ENCODE results near the gene EVC2. TPM values are rescaled to one million over a fixed set of nuclear protein-coding genes. Genes with fewer than 3 reads are reported as not detected.

The EVC2 gene
- total and polyA plus RNA-seq, 2 donors (not counting 1 experiment from before 2014, with no cell fraction given) = 1.1 TPM; not detected in 1

DNA sequence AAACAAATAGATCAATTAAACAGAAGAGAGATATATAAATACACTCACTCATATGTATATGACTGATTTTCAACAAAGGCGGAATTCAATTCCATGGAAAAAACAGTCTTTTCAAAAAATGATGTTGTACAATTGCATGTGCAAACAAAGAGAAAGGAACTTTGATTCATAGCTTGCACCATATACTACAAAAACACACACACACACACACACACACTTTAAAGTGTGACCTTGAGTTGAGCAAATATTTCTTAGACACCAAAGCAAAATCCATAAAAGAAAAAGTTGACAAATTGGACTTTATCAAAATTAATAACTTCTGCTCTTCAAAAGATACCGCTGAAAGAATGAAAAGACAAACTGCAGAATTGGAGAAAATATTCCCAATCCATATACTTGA, 168.8 kb downstream of the EVC2 start:
- POLR2A ChIA-PET = no interaction called here
- no peak for ATAC-seq (ENCODE audit: low read depth)
- CTCF ChIA-PET = no interaction called here

DNA sequence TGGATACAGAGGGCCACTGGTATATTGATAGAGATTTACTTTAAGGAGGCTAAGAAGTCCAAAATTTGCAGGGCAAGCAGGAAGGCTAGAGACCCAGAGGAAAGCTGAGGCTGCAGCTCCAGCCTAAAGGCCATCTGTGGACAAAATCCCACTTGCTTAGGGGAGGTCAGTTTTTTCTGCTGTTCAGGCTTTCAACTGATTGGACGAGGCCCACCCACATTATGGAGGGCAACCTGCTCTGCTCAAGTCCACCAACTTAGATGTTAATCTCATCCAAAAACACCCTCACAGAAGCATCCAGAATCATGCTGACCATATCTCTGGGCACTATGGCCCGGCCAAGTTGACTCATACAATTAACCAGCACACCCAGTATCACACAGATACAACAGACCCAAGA, 176.3 kb downstream of the EVC2 start:
- H3K27me3 Mint-ChIP-seq = no peaks in the 10 kb centered on the region
- no peaks in the 10 kb centered on the region for H3K4me1 Mint-ChIP-seq
- Histone ChIP-seq H3K27me3 (replicated peaks in 1 of 4; ENCODE audit: control extremely low read depth in 1 of 4, control insufficient read depth in 3 of 4, insufficient read depth in 4 of 4, low read length in 3 of 4) (no peaks in the 10 kb centered on the region), H3K36me3 (replicated peaks in 1 of 2; ENCODE audit: control extremely low read depth in 1 of 2, control insufficient read depth in 1 of 2, extremely low read depth in 1 of 2, insufficient read depth in 2 of 2, low read length in 1 of 2) (no peaks in the 10 kb centered on the region), H2AFZ (ENCODE audit: insufficient read depth, low read depth, low read length, poor library complexity, severe bottlenecking) (no peak overlapping the region), H3K4me1 (ENCODE audit: control insufficient read depth in 2 of 2, insufficient read depth in 2 of 2, low read length in 2 of 2) (no peaks in the 10 kb centered on the region), H3K79me2 (ENCODE audit: control insufficient read depth, insufficient read depth, low read length) (no peaks in the 10 kb centered on the region), H3K4me2 (replicated peaks; ENCODE audit: low read depth, low read length, poor library complexity, severe bottlenecking) (no peak overlapping the region), H4K20me1 (ENCODE audit: control insufficient read depth, insufficient read depth, low read length, poor library complexity, severe bottlenecking) (no peaks in the 10 kb centered on the region), H3K9ac (ENCODE audit: low read length) (no peak overlapping the region), H3K9me3 (ENCODE audit: control extremely low read depth in 1 of 3, control insufficient read depth in 2 of 3, insufficient read depth in 1 of 3, low read length in 2 of 3) (peaks cover 0 to 26% (median 3%) of the 10 kb centered on the region in 3 donors), H3K4me3 (ENCODE audit: control extremely low read depth in 1 of 5, extremely low read depth in 1 of 5, insufficient read depth in 1 of 5, low read depth in 2 of 5, low read length in 4 of 5) (no peak overlapping the region), H3K27ac (ENCODE audit: low read length in 2 of 2) (no peak overlapping the region)
- no peak for ATAC-seq (ENCODE audit: low read depth)
- no peak overlapping the region for H3K27ac Mint-ChIP-seq
- intact Hi-C loops (cut with micrococcal nuclease) = no loop called here
- TF ChIP-seq EZH2 (IDR thresholded peaks at IDR 0.05; ENCODE audit: borderline replicate concordance, insufficient read depth, low read depth, low read length, poor library complexity, severe bottlenecking) = no peak
- TF ChIP-seq, protein P1, sequence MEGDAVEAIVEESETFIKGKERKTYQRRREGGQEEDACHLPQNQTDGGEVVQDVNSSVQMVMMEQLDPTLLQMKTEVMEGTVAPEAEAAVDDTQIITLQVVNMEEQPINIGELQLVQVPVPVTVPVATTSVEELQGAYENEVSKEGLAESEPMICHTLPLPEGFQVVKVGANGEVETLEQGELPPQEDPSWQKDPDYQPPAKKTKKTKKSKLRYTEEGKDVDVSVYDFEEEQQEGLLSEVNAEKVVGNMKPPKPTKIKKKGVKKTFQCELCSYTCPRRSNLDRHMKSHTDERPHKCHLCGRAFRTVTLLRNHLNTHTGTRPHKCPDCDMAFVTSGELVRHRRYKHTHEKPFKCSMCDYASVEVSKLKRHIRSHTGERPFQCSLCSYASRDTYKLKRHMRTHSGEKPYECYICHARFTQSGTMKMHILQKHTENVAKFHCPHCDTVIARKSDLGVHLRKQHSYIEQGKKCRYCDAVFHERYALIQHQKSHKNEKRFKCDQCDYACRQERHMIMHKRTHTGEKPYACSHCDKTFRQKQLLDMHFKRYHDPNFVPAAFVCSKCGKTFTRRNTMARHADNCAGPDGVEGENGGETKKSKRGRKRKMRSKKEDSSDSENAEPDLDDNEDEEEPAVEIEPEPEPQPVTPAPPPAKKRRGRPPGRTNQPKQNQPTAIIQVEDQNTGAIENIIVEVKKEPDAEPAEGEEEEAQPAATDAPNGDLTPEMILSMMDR (IDR thresholded peaks at IDR 0.05) = no peak
- no peak for DNase-seq
- WGBS (ENCODE audit: insufficient coverage) = 72% methylated on average over 1 of the region's 2 CpGs
- CTCF ChIA-PET = no interaction called here
- POLR2A ChIA-PET = no interaction called here
- H3K9me3 Mint-ChIP-seq (ENCODE audit: insufficient read depth) = peaks cover 10% of the 10 kb centered on the region
- H3K4me3 Mint-ChIP-seq = no peak overlapping the region

More for the DNA sequence above, 168.8 kb downstream of the EVC2 start:
- TF ChIP-seq, protein P1 (IDR thresholded peaks at IDR 0.05) = no peak
- TF ChIP-seq EZH2 (IDR thresholded peaks at IDR 0.05; ENCODE audit: borderline replicate concordance, insufficient read depth, low read depth, low read length, poor library complexity, severe bottlenecking) = no peak
- Mint-ChIP-seq H3K4me1 (no peaks in the 10 kb centered on the region), H3K27me3 (no peaks in the 10 kb centered on the region), H3K4me3 (no peak overlapping the region), H3K9me3 (ENCODE audit: insufficient read depth) (peaks cover 8% of the 10 kb centered on the region), H3K27ac (no peak overlapping the region)
- Histone ChIP-seq H3K4me2 (replicated peaks; ENCODE audit: low read depth, low read length, poor library complexity, severe bottlenecking) (no peak overlapping the region), H3K36me3 (replicated peaks in 1 of 2; ENCODE audit: control extremely low read depth in 1 of 2, control insufficient read depth in 1 of 2, extremely low read depth in 1 of 2, insufficient read depth in 2 of 2, low read length in 1 of 2) (no peaks in the 10 kb centered on the region), H4K20me1 (ENCODE audit: control insufficient read depth, insufficient read depth, low read length, poor library complexity, severe bottlenecking) (no peaks in the 10 kb centered on the region), H3K27ac (ENCODE audit: low read length in 2 of 2) (no peak overlapping the region), H3K79me2 (ENCODE audit: control insufficient read depth, insufficient read depth, low read length) (no peaks in the 10 kb centered on the region), H3K9ac (ENCODE audit: low read length) (no peak overlapping the region), H3K4me3 (ENCODE audit: control extremely low read depth in 1 of 5, extremely low read depth in 1 of 5, insufficient read depth in 1 of 5, low read depth in 2 of 5, low read length in 4 of 5) (no peak overlapping the region), H3K4me1 (ENCODE audit: control insufficient read depth in 2 of 2, insufficient read depth in 2 of 2, low read length in 2 of 2) (no peaks in the 10 kb centered on the region), H3K9me3 (ENCODE audit: control extremely low read depth in 1 of 3, control insufficient read depth in 2 of 3, insufficient read depth in 1 of 3, low read length in 2 of 3) (peaks cover 0 to 11% (median 3%) of the 10 kb centered on the region in 3 donors), H2AFZ (ENCODE audit: insufficient read depth, low read depth, low read length, poor library complexity, severe bottlenecking) (no peak overlapping the region), H3K27me3 (replicated peaks in 1 of 4; ENCODE audit: control extremely low read depth in 1 of 4, control insufficient read depth in 3 of 4, insufficient read depth in 4 of 4, low read length in 3 of 4) (no peaks in the 10 kb centered on the region)
- DNase-seq = no peak
- WGBS (ENCODE audit: insufficient coverage) = 83% methylated on average over 1 of the region's 2 CpGs
- intact Hi-C loops (cut with micrococcal nuclease) = no loop called here
